H9 (cell line): ENCODE measurements around the gene SLAMF7. TPM values are rescaled to one million over a fixed set of nuclear protein-coding genes. Genes with fewer than 3 reads are reported as not detected.

Experiments used
- DNase-seq: peaks from one replicate; pipeline ENCODE4 v3.0.0-alpha.2; 2017
- H2AFZ ChIP-seq: one replicate; pipeline ENCODE4 v1.6.1; 2013; ENCODE audit warnings: mild to moderate bottlenecking, low read length, control low read depth, moderate library complexity
- H2AK5ac ChIP-seq: 2 replicates; pipeline ENCODE4 v1.6.1; 2013; ENCODE audit warnings: low read length, control low read depth, mixed read lengths; ENCODE audit not compliant: insufficient read length
- H2BK120ac ChIP-seq: one replicate; pipeline ENCODE4 v1.6.1; 2013; ENCODE audit warnings: low read depth, mild to moderate bottlenecking, low read length, control low read depth, inconsistent platforms; ENCODE audit not compliant: poor library complexity, severe bottlenecking
- H2BK12ac ChIP-seq: 2 replicates; pipeline ENCODE4 v1.6.1; 2013; ENCODE audit warnings: low read length, control low read depth, mixed read lengths, low read depth; ENCODE audit not compliant: insufficient read length
- H2BK15ac ChIP-seq: 2 replicates; pipeline ENCODE4 v1.6.1; 2013; ENCODE audit warnings: low read depth, low read length, control low read depth
- H2BK20ac ChIP-seq: one replicate; pipeline ENCODE4 v1.6.1; 2013; ENCODE audit warnings: low read depth, mild to moderate bottlenecking, low read length, control low read depth, inconsistent platforms; ENCODE audit not compliant: poor library complexity, severe bottlenecking
- H2BK5ac ChIP-seq: 2 replicates; pipeline ENCODE4 v1.6.1; 2013; ENCODE audit warnings: low read length, control low read depth, mixed read lengths; ENCODE audit not compliant: insufficient read length
- H3K14ac ChIP-seq: 2 replicates; pipeline ENCODE4 v1.6.1; 2013; ENCODE audit warnings: low read length, control low read depth; ENCODE audit not compliant: insufficient read depth
- H3K18ac ChIP-seq: 2 replicates; pipeline ENCODE4 v1.6.1; 2013; ENCODE audit warnings: low read depth, mild to moderate bottlenecking, mixed read lengths, low read length, control low read depth; ENCODE audit not compliant: insufficient read length
- H3K23ac ChIP-seq: 2 replicates; pipeline ENCODE4 v1.6.1; 2013; ENCODE audit warnings: low read length, control low read depth, mixed read lengths, low read depth; ENCODE audit not compliant: insufficient read length
- H3K23me2 ChIP-seq: 2 replicates; pipeline ENCODE4 v1.6.1; 2013; ENCODE audit warnings: low read depth, mild to moderate bottlenecking, mixed read lengths, low read length, control low read depth; ENCODE audit not compliant: insufficient read length, poor library complexity, severe bottlenecking
- H3K27ac ChIP-seq: 2 replicates; pipeline ENCODE4 v1.5.1; 2013; ENCODE audit warnings: low read length, control low read depth, mixed read lengths, low read depth; ENCODE audit not compliant: insufficient read length
- H3K27me3 ChIP-seq: 2 replicates; pipeline ENCODE4 v1.6.1; 2013; ENCODE audit warnings: low read length, control low read depth, inconsistent platforms; ENCODE audit not compliant: insufficient read depth
- H3K4ac ChIP-seq: 2 replicates; pipeline ENCODE4 v1.6.1; 2013; ENCODE audit warnings: low read depth, mild to moderate bottlenecking, control low read depth, inconsistent platforms, low read length, moderate library complexity
- H3K4me1 ChIP-seq: 2 replicates; pipeline ENCODE4 v1.6.1; 2013; ENCODE audit warnings: low read length, control low read depth, inconsistent platforms; ENCODE audit not compliant: insufficient read depth
- H3K4me2 ChIP-seq: 2 replicates; pipeline ENCODE4 v1.6.1; 2013; ENCODE audit warnings: low read length, control low read depth, mixed read lengths; ENCODE audit not compliant: insufficient read length, insufficient read depth
- H3K56ac ChIP-seq: 2 replicates; pipeline ENCODE4 v1.6.1; 2013; ENCODE audit warnings: low read depth, mild to moderate bottlenecking, mixed read lengths, low read length, control low read depth; ENCODE audit not compliant: insufficient read length
- H3K79me1 ChIP-seq: 2 replicates; pipeline ENCODE4 v1.6.1; 2013; ENCODE audit warnings: low read depth, mild to moderate bottlenecking, moderate library complexity, low read length, control low read depth, inconsistent platforms; ENCODE audit not compliant: insufficient read depth, poor library complexity, severe bottlenecking
- H3K79me2 ChIP-seq: 2 replicates; pipeline ENCODE4 v1.6.1; 2013; ENCODE audit warnings: low read length, control low read depth, inconsistent platforms; ENCODE audit not compliant: insufficient read depth
- H3K9ac ChIP-seq: 2 replicates; pipeline ENCODE4 v1.6.1; 2013; ENCODE audit warnings: low read length, control low read depth, mixed read lengths; ENCODE audit not compliant: insufficient read length; ENCODE audit errors: extremely low read depth
- H3K9me3 ChIP-seq: one replicate; pipeline ENCODE4 v1.6.1; 2013; ENCODE audit warnings: low read depth, low read length, inconsistent platforms; ENCODE audit not compliant: control insufficient read depth
- H3T11ph ChIP-seq: one replicate; pipeline ENCODE4 v1.6.1; 2013; ENCODE audit warnings: mild to moderate bottlenecking, low read length, control low read depth, inconsistent platforms
- H4K20me1 ChIP-seq: one replicate; pipeline ENCODE4 v1.6.1; 2013; ENCODE audit not compliant: control insufficient read depth, insufficient read length, insufficient read depth
- H4K5ac ChIP-seq: 2 replicates; pipeline ENCODE4 v1.6.1; 2013; ENCODE audit warnings: low read depth, mild to moderate bottlenecking, mixed read lengths, low read length, control low read depth; ENCODE audit not compliant: insufficient read length
- H4K8ac ChIP-seq: replicated peaks from 2 replicates; pipeline ENCODE4 v1.6.1; 2013; ENCODE audit warnings: low read length, control low read depth, mixed read lengths, low read depth; ENCODE audit not compliant: insufficient read length
- H4K91ac ChIP-seq: 2 replicates; pipeline ENCODE4 v1.6.1; 2013; ENCODE audit warnings: low read depth, mild to moderate bottlenecking, moderate library complexity, mixed read lengths, low read length, control low read depth; ENCODE audit not compliant: insufficient read length
- H3K27ac Mint-ChIP-seq, 3 experiments: 2 replicates in 2 of 3; 3 replicates in 1 of 3; pipeline ENCODE4 v1.8.0; 2020 to 2021; ENCODE audit warnings: mixed read lengths in 3 of 3, mild to moderate bottlenecking in 1 of 3, moderate library complexity in 1 of 3
- H3K27me3 Mint-ChIP-seq: 2 replicates; pipeline ENCODE4 v1.8.0; 2021; ENCODE audit warnings: low read depth, mild to moderate bottlenecking, moderate library complexity, mixed read lengths
- H3K36me3 Mint-ChIP-seq, 3 experiments: 2 replicates in 2 of 3; 3 replicates in 1 of 3; pipeline ENCODE4 v1.8.0; 2020 to 2021; ENCODE audit warnings: low read depth in 3 of 3, mixed read lengths in 3 of 3; ENCODE audit not compliant: insufficient read depth in 1 of 3
- H3K4me1 Mint-ChIP-seq, 2 experiments: 2 replicates each; pipeline ENCODE4 v1.8.0; 2020; ENCODE audit warnings: mixed read lengths in 2 of 2
- H3K4me3 Mint-ChIP-seq, 2 experiments: 2 replicates in 1 of 2; 3 replicates in 1 of 2; pipeline ENCODE4 v1.8.0; 2020 to 2021; ENCODE audit warnings: mild to moderate bottlenecking in 2 of 2, mixed read lengths in 2 of 2, moderate library complexity in 1 of 2
- H3K9me3 Mint-ChIP-seq, 2 experiments: 2 replicates in 1 of 2; 3 replicates in 1 of 2; pipeline ENCODE4 v1.8.0; 2020; ENCODE audit warnings: mild to moderate bottlenecking in 2 of 2, mixed read lengths in 2 of 2, moderate library complexity in 1 of 2
- WGBS: extraction: QIAGEN DNeasy Blood & Tissue Kit; methylation state at CpG from one replicate; pipeline ENCODE4 v1.1.7; 2013; ENCODE audit warnings: missing lambda C conversion rate, low lambda C conversion rate, mixed read lengths; ENCODE audit not compliant: insufficient read length; ENCODE audit errors: extremely low coverage; 5-methylcytosine and 5-hydroxymethylcytosine counted together
- total RNA-seq: library from RNA; stranded (reverse); gene quantifications from 2 replicates; pipeline ENCODE4 v1.2.1, GENCODE V29; 2021
- TF ChIP-seq, protein P1 (sequence below): fragments of 200-600 bp; sonication (generic); conservative IDR thresholded peaks from 3 replicates; pipeline ENCODE4 v1.8.0; 2021; ENCODE audit warnings: antibody characterized with exemption, mild to moderate bottlenecking

Gene SLAMF7
- total RNA-seq, 1 experiment from 2014 or later: not detected

GRCh38 chr1:160741612-160742348 is 2.7 kb downstream of the SLAMF7 start:
- Histone ChIP-seq H3K14ac (no peak overlapping the region), H4K20me1 (no peaks in the 10 kb centered on the region), H3K79me1 (no peaks in the 10 kb centered on the region), H2BK120ac (no peak overlapping the region), H3K18ac (no peak overlapping the region), H4K8ac (no peak overlapping the region), H2BK5ac (no peak overlapping the region), H3K23ac (no peak overlapping the region), H3K27me3 (no peaks in the 10 kb centered on the region), H3K79me2 (no peaks in the 10 kb centered on the region), H2BK20ac (no peak overlapping the region), H4K91ac (no peak overlapping the region), H2AFZ (no peak overlapping the region), H3K56ac (no peak overlapping the region), H3K27ac (no peak overlapping the region), H2BK15ac (no peak overlapping the region), H3K4me2 (no peak overlapping the region), H4K5ac (no peak overlapping the region), H3K4me1 (peaks cover 7% of the 10 kb centered on the region; the same call in 1 of the 2 replicates), H2BK12ac (no peak overlapping the region), H2AK5ac (no peak overlapping the region), H3K9ac (no peak overlapping the region), H3T11ph (no peak overlapping the region), H3K4ac (no peak overlapping the region), H3K23me2 (no peaks in the 10 kb centered on the region), H3K9me3 (no peaks in the 10 kb centered on the region)
- no CpG with 5 or more reads among the region's 5 CpGs for WGBS
- no peak for DNase-seq
- Mint-ChIP-seq H3K4me3 (no peak overlapping the region), H3K4me1 (peaks cover 16 to 22% of the 10 kb centered on the region in 2 experiments), H3K9me3 (peaks cover 4 to 9% of the 10 kb centered on the region in 2 experiments; a peak in 4 of 5 replicates), H3K27ac (no peak overlapping the region), H3K27me3 (peaks cover 4% of the 10 kb centered on the region), H3K36me3 (peaks cover 0 to 4% (median 4%) of the 10 kb centered on the region in 3 experiments; a peak in 3 of 7 replicates)
- TF ChIP-seq, protein P1, sequence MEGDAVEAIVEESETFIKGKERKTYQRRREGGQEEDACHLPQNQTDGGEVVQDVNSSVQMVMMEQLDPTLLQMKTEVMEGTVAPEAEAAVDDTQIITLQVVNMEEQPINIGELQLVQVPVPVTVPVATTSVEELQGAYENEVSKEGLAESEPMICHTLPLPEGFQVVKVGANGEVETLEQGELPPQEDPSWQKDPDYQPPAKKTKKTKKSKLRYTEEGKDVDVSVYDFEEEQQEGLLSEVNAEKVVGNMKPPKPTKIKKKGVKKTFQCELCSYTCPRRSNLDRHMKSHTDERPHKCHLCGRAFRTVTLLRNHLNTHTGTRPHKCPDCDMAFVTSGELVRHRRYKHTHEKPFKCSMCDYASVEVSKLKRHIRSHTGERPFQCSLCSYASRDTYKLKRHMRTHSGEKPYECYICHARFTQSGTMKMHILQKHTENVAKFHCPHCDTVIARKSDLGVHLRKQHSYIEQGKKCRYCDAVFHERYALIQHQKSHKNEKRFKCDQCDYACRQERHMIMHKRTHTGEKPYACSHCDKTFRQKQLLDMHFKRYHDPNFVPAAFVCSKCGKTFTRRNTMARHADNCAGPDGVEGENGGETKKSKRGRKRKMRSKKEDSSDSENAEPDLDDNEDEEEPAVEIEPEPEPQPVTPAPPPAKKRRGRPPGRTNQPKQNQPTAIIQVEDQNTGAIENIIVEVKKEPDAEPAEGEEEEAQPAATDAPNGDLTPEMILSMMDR: peak; percentile 44
